DOHH2 (cell line): Measurements from ENCODE around the gene DNAJB7.
A peak's percentile ranks its signal among the peaks of the same experiment; 100 is the strongest.

Experiments used
- H3F3A ChIP-seq: fragments of 200-600 bp; sonication (generic), shearing (Covaris generic); 2 replicates; pipeline ENCODE4 v1.6.0; 2016; ENCODE audit warnings: antibody characterized with exemption, mild to moderate bottlenecking; ENCODE audit not compliant: control insufficient read depth, insufficient read depth
- H3K27ac ChIP-seq: fragments of 200-600 bp; sonication (generic); 2 replicates; pipeline ENCODE4 v1.5.1; 2014; ENCODE audit warnings: low read depth, mild to moderate bottlenecking, low read length, moderate library complexity
- H3K27me3 ChIP-seq: fragments of 200-600 bp; sonication (generic); 2 replicates; pipeline ENCODE4 v1.6.1; 2014; ENCODE audit warnings: mild to moderate bottlenecking, low read length, mixed read lengths; ENCODE audit not compliant: control insufficient read depth
- H3K36me3 ChIP-seq: fragments of 200-600 bp; sonication (generic); 2 replicates; pipeline ENCODE4 v1.6.1; 2014; ENCODE audit warnings: mild to moderate bottlenecking, low read length, moderate library complexity, mixed read lengths; ENCODE audit not compliant: control insufficient read depth
- H3K4me1 ChIP-seq: fragments of 200-600 bp; sonication (generic); 2 replicates; pipeline ENCODE4 v1.6.1; 2014; ENCODE audit warnings: mild to moderate bottlenecking, low read length, mixed read lengths; ENCODE audit not compliant: control insufficient read depth
- H3K4me2 ChIP-seq: fragments of 200-600 bp; sonication (generic); 2 replicates; pipeline ENCODE4 v1.6.0; 2014; ENCODE audit warnings: mild to moderate bottlenecking, low read length, moderate library complexity
- H3K4me3 ChIP-seq: fragments of 200-600 bp; sonication (generic); 2 replicates; pipeline ENCODE4 v1.5.1; 2014; ENCODE audit warnings: mild to moderate bottlenecking, low read length, mixed read lengths
- H3K79me2 ChIP-seq: fragments of 200-600 bp; sonication (generic); 2 replicates; pipeline ENCODE4 v1.6.1; 2014; ENCODE audit warnings: mild to moderate bottlenecking, low read length, mixed read lengths; ENCODE audit not compliant: control insufficient read depth
- H3K9me2 ChIP-seq: fragments of 200-600 bp; sonication (generic); replicated peaks from 2 replicates; pipeline ENCODE4 v1.6.1; 2014; ENCODE audit warnings: mild to moderate bottlenecking, low read length, mixed read lengths; ENCODE audit not compliant: control insufficient read depth
- H3K9me3 ChIP-seq: fragments of 200-600 bp; sonication (generic); 2 replicates; pipeline ENCODE4 v1.6.1; 2014; ENCODE audit warnings: antibody characterized with exemption, low read length, mixed read lengths; ENCODE audit not compliant: control insufficient read depth, insufficient read depth
- H4K20me1 ChIP-seq: fragments of 200-600 bp; sonication (generic); 2 replicates; pipeline ENCODE4 v1.6.0; 2014; ENCODE audit warnings: low read depth, mild to moderate bottlenecking, antibody characterized with exemption, low read length, moderate library complexity; ENCODE audit not compliant: control insufficient read depth, insufficient read depth
- EZH2phosphoT487 ChIP-seq: fragments of 200-600 bp; sonication (generic); IDR thresholded peaks from 2 replicates; pipeline ENCODE4 v1.6.1; 2017; ENCODE audit warnings: borderline replicate concordance, mild to moderate bottlenecking, antibody characterized with exemption, low read length, moderate library complexity, mixed read lengths
- TF ChIP-seq, protein P1 (sequence below): fragments of 200-600 bp; sonication (generic); IDR thresholded peaks from one replicate; pipeline ENCODE4 v1.5.1; 2014; ENCODE audit warnings: antibody characterized with exemption, mild to moderate bottlenecking, low read depth, low read length; ENCODE audit not compliant: poor library complexity, severe bottlenecking

Gene DNAJB7

GRCh38 chr22:40823426-40823825 lies 38.5 kb downstream of the DNAJB7 start:
- Histone ChIP-seq H4K20me1 (no peaks in the 10 kb centered on the region), H3K27me3 (no peaks in the 10 kb centered on the region), H3K4me1 (peaks cover 16% of the 10 kb centered on the region), H3K4me2 (no peak overlapping the region), H3K9me2 (no peaks in the 10 kb centered on the region), H3K36me3 (peaks cover 37% of the 10 kb centered on the region), H3K9me3 (no peaks in the 10 kb centered on the region), H3K79me2 (peaks cover 7% of the 10 kb centered on the region), H3K27ac (no peak overlapping the region), H3K4me3 (no peak overlapping the region), H3F3A (peaks cover 31% of the 10 kb centered on the region)
- TF ChIP-seq, protein P1, sequence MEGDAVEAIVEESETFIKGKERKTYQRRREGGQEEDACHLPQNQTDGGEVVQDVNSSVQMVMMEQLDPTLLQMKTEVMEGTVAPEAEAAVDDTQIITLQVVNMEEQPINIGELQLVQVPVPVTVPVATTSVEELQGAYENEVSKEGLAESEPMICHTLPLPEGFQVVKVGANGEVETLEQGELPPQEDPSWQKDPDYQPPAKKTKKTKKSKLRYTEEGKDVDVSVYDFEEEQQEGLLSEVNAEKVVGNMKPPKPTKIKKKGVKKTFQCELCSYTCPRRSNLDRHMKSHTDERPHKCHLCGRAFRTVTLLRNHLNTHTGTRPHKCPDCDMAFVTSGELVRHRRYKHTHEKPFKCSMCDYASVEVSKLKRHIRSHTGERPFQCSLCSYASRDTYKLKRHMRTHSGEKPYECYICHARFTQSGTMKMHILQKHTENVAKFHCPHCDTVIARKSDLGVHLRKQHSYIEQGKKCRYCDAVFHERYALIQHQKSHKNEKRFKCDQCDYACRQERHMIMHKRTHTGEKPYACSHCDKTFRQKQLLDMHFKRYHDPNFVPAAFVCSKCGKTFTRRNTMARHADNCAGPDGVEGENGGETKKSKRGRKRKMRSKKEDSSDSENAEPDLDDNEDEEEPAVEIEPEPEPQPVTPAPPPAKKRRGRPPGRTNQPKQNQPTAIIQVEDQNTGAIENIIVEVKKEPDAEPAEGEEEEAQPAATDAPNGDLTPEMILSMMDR = no peak
- TF ChIP-seq EZH2phosphoT487 = no peak

DNA sequence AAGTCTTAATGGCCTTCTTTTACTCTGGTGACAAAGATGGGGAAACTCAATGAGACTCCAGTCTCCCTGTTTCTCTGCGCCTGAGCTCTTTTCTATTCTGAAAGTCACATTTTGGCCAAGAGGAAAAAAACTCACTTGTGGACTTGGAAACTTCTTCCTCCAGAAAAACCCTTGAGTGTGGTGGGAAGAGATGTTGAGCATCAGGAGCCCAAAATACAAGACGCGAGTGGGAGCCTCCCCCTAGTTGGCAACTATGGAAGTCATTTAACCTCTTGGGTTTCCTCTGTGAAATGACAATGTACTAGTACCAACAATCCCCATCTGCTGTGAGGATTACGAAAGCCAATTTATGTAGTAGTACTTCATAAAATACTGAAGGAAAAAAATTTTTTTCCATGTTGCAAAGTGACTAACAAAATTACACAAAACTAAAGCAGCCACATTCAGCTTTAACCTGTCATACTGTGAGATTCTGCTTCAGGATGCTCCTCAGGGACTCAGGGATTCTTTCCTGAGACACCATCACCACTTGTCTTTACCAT lies 42.2 kb downstream of the DNAJB7 start:
- Histone ChIP-seq H3K9me3 (no peaks in the 10 kb centered on the region), H3K27me3 (no peaks in the 10 kb centered on the region), H3K27ac (no peak overlapping the region), H3K9me2 (no peaks in the 10 kb centered on the region), H3K36me3 (peaks cover 45% of the 10 kb centered on the region), H3K4me1 (peaks cover 33% of the 10 kb centered on the region), H4K20me1 (no peaks in the 10 kb centered on the region), H3F3A (peaks cover 30% of the 10 kb centered on the region), H3K4me2 (peak overlapping the region; percentile 98), H3K4me3 (peak overlapping the region; percentile 98), H3K79me2 (peaks cover 42% of the 10 kb centered on the region)
- no peak for TF ChIP-seq EZH2phosphoT487
- TF ChIP-seq, protein P1 = no peak

GRCh38 chr22:40818747-40819598 lies 42.9 kb downstream of the DNAJB7 start, which contains the start of gene SLC25A17:
TSS of gene SLC25A17 (minus strand) at chr22:40819346. CDS start at chr22:40819248, 98 bp downstream.
- Histone ChIP-seq H3K4me1 (peaks cover 35% of the 10 kb centered on the region), H3K4me3 (peak within 1 kb of the TSS; percentile 98), H3K79me2 (peaks cover 48% of the 10 kb centered on the region), H3K27me3 (no peaks in the 10 kb centered on the region), H3K9me2 (no peaks in the 10 kb centered on the region), H3K27ac (peak within 1 kb of the TSS; percentile 64), H3K9me3 (no peaks in the 10 kb centered on the region), H3F3A (peaks cover 25% of the 10 kb centered on the region), H4K20me1 (no peaks in the 10 kb centered on the region), H3K4me2 (peak within 1 kb of the TSS; percentile 98), H3K36me3 (peaks cover 41% of the 10 kb centered on the region)
- TF ChIP-seq EZH2phosphoT487 = no peak
- TF ChIP-seq, protein P1 = peak; percentile 68
